A549 (cell line): ENCODE data around the gene FAM78A. TPM values are rescaled to one million over a fixed set of nuclear protein-coding genes. Genes with fewer than 3 reads are reported as not detected.
"Not testable (repeated sequence)": the region's sequence is repeated elsewhere in the genome, so short reads cannot be mapped to it uniquely, and the experiment has no call there.

Experiments
- ATAC-seq, 2 experiments: fragments of 200-7000 bp in 1 of 2; fragments of >200 bp in 1 of 2; cut with Nextera tagmentation in 1 of 2; cut with Tn5 transposase in 1 of 2; 3 replicates each; pipeline versions ENCODE4 v1.8.0 to v1.9.1; 2018 to 2020; ENCODE audit warnings: mild to moderate bottlenecking in 1 of 2, moderate library complexity in 1 of 2
- CTCF ChIA-PET: fragments of 300-600 bp; sonication (Branson Sonifier 250); formaldehyde crosslinking; extraction: SDS; loops from one replicate; lab custom pipeline; 2021; ENCODE audit warnings: antibody characterized with exemption, inconsistent platforms; lab: Yijun Ruan, JAX
- POLR2A ChIA-PET: fragments of 350-600 bp; formaldehyde crosslinking; extraction: SDS; loops from one replicate; lab custom pipeline; 2021; ENCODE audit warnings: antibody characterized with exemption, inconsistent platforms; lab: Yijun Ruan, JAX
- DNase-seq, 2 experiments: peaks; one replicate each; pipeline versions ENCODE4 v3.0.0 to v3.0.0-alpha.2; 2011 to 2016; ENCODE audit warnings: low read depth in 1 of 2, low spot score in 1 of 2
- FAIRE-seq: peaks from 2 replicates; lab custom pipeline; 2011; peaks lifted over from hg19 to GRCh38; lab: Jason Lieb, UNC
- H3K27ac ChIP-seq, 2 experiments: fragments of >200 bp; sonication (Bioruptor Twin); formaldehyde crosslinking; 3 replicates each; pipeline ENCODE4 v1.5.1; 2016 to 2017
- H3K4me1 ChIP-seq: fragments of >200 bp; sonication (Bioruptor Twin); formaldehyde crosslinking; 3 replicates; pipeline ENCODE4 v1.6.1; 2016
- H3K4me2 ChIP-seq: fragments of >200 bp; sonication (Bioruptor Twin); formaldehyde crosslinking; 3 replicates; pipeline ENCODE4 v1.6.1; 2016
- H3K4me3 ChIP-seq: fragments of >200 bp; sonication (Bioruptor Twin); formaldehyde crosslinking; 3 replicates; pipeline ENCODE4 v1.5.1; 2016
- H3K9me3 ChIP-seq: fragments of >200 bp; sonication (Bioruptor Twin); formaldehyde crosslinking; 3 replicates; pipeline ENCODE4 v1.6.1; 2016
- ATOH8 ChIP-seq: fragments of 250-450 bp; sonication (Bioruptor Pico); IDR thresholded peaks from 2 replicates; pipeline ENCODE4 v1.5.0; 2020; ENCODE audit warnings: low read depth, mild to moderate bottlenecking, moderate library complexity
- EHF ChIP-seq: fragments of 250-450 bp; sonication (Bioruptor Pico); IDR thresholded peaks from 2 replicates; pipeline ENCODE4 v1.5.0; 2020; ENCODE audit warnings: mild to moderate bottlenecking
- EP300 ChIP-seq, 2 experiments: fragments of >200 bp; sonication (Bioruptor Twin); formaldehyde crosslinking; IDR thresholded peaks; 2 replicates in 1 of 2; 3 replicates in 1 of 2; pipeline ENCODE4 v1.6.1; 2016 to 2017
- FOSL2 ChIP-seq, 2 experiments: fragments of 450-650 bp in 1 of 2; fragments of >200 bp in 1 of 2; sonication (Bioruptor Twin) in 1 of 2; formaldehyde crosslinking; IDR thresholded peaks; 2 replicates each; pipeline versions ENCODE4 v1.5.0 to v1.6.1; 2016 to 2020; ENCODE audit warnings: mild to moderate bottlenecking in 1 of 2, moderate library complexity in 1 of 2
- FOXS1 ChIP-seq: fragments of 250-450 bp; sonication (Bioruptor Pico); IDR thresholded peaks from 2 replicates; pipeline ENCODE4 v1.5.0; 2020; ENCODE audit warnings: mild to moderate bottlenecking, moderate library complexity
- HEYL ChIP-seq: fragments of 250-450 bp; sonication (Bioruptor Pico); IDR thresholded peaks from 2 replicates; pipeline ENCODE4 v1.8.0; 2021; ENCODE audit warnings: mild to moderate bottlenecking, moderate library complexity
- HOXB13 ChIP-seq: fragments of 250-450 bp; sonication (Bioruptor Pico); IDR thresholded peaks from 2 replicates; pipeline ENCODE4 v1.5.0; 2020; ENCODE audit warnings: low read depth, mild to moderate bottlenecking, moderate library complexity
- KDM1A ChIP-seq: fragments of 200-600 bp; sonication (generic); IDR thresholded peaks from 2 replicates; pipeline ENCODE4 v1.6.1; 2016; ENCODE audit warnings: low read depth, mild to moderate bottlenecking
- NPAS2 ChIP-seq: fragments of 250-450 bp; sonication (Bioruptor Pico); IDR thresholded peaks from 2 replicates; pipeline ENCODE4 v1.8.0; 2022; ENCODE audit warnings: mild to moderate bottlenecking, moderate library complexity, borderline replicate concordance
- RARB ChIP-seq: fragments of 250-450 bp; sonication (Bioruptor Pico); IDR thresholded peaks from 2 replicates; pipeline ENCODE4 v1.8.0; 2021; ENCODE audit warnings: mild to moderate bottlenecking, moderate library complexity
- RCOR1 ChIP-seq: fragments of 150-350 bp; IDR thresholded peaks from 2 replicates; pipeline ENCODE4 v1.6.1; 2014; ENCODE audit warnings: antibody characterized with exemption, low read length, low read depth
- RNF2 ChIP-seq: fragments of 200-600 bp; sonication (generic); IDR thresholded peaks from 2 replicates; pipeline ENCODE4 v1.6.1; 2016; ENCODE audit warnings: low read depth, mild to moderate bottlenecking, antibody characterized with exemption, moderate library complexity, borderline replicate concordance
- SMC3 ChIP-seq: fragments of >200 bp; sonication (Bioruptor Twin); formaldehyde crosslinking; IDR thresholded peaks from 3 replicates; pipeline ENCODE4 v1.6.1; 2018; ENCODE audit warnings: inconsistent platforms
- ZC3H11A ChIP-seq: fragments of 450-650 bp; IDR thresholded peaks from 2 replicates; pipeline ENCODE4 v1.6.1; 2014; ENCODE audit warnings: antibody characterized with exemption, mild to moderate bottlenecking
- ZSCAN20 ChIP-seq: fragments of 250-450 bp; sonication (Bioruptor Pico); IDR thresholded peaks from 2 replicates; pipeline ENCODE4 v1.8.0; 2022; ENCODE audit warnings: mild to moderate bottlenecking, moderate library complexity
- WGBS: methylation state at CpG from one replicate; pipeline ENCODE4 v1.1.6; 2017; ENCODE audit errors: missing lambda C conversion rate; 5-methylcytosine and 5-hydroxymethylcytosine counted together
- polyA plus RNA-seq, 4 experiments: library from polyadenylated mRNA; depleted of rRNA in 3 of 4; stranded (reverse); fragments of >200 nt; fragmentation: RNase III in 1 of 4; extraction: RNeasy Plus Mini Kit Qiagen cat#74134 plus additional on column Dnase treatment in 1 of 4; gene quantifications; 2 replicates in 3 of 4; 3 replicates in 1 of 4; pipeline ENCODE4 v1.2.3, GENCODE V29; 2011 to 2017
- TF ChIP-seq, protein P1 (sequence below): fragments of >200 bp; sonication (Bioruptor Twin); formaldehyde crosslinking; IDR thresholded peaks from 3 replicates; pipeline ENCODE4 v1.6.1; 2016
- TF ChIP-seq, protein P2 (sequence below): fragments of 150-350 bp; IDR thresholded peaks from 2 replicates; pipeline ENCODE4 v1.6.1; 2014; ENCODE audit warnings: low read depth, mild to moderate bottlenecking, low read length

The FAM78A gene
- polyA plus RNA-seq, 2 of the 4 experiments (the other 2 are of a cell fraction) = 0.44 to 0.50 TPM

- CTCF ChIA-PET = interaction anchor here (1.9 kb wide), 1 partner anchor 73 kb away, joined by 6 read pairs; no protein-coding TSS in a partner anchor
- ATAC-seq = no peak
- 79% methylated on average over 4 of the region's 6 CpGs for WGBS
- no peak overlapping the region for H3K4me2 ChIP-seq
- DNase-seq = no peak
- H3K9me3 ChIP-seq = no peaks in the 10 kb centered on the region
- H3K4me1 ChIP-seq = no peaks in the 10 kb centered on the region
- POLR2A ChIA-PET = no interaction called here
- TF ChIP-seq FOSL2 (IDR thresholded peaks at IDR 0.05) (no peak), FOSL2 (CRISPR knock-in tag; IDR thresholded peaks at IDR 0.05) (no peak), ATOH8 (CRISPR knock-in tag) (no peak), HOXB13 (no peak), RNF2 (no peak), HEYL (no peak), EP300 (IDR thresholded peaks at IDR 0.05) (no peak), RARB (CRISPR knock-in tag) (no peak), FOXS1 (CRISPR knock-in tag) (no peak), ZC3H11A (no peak), SMC3 (no peak), KDM1A (no peak)
- TF ChIP-seq, protein P1, sequence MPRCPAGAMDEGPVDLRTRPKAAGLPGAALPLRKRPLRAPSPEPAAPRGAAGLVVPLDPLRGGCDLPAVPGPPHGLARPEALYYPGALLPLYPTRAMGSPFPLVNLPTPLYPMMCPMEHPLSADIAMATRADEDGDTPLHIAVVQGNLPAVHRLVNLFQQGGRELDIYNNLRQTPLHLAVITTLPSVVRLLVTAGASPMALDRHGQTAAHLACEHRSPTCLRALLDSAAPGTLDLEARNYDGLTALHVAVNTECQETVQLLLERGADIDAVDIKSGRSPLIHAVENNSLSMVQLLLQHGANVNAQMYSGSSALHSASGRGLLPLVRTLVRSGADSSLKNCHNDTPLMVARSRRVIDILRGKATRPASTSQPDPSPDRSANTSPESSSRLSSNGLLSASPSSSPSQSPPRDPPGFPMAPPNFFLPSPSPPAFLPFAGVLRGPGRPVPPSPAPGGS = no peak
- TF ChIP-seq, protein P2, sequence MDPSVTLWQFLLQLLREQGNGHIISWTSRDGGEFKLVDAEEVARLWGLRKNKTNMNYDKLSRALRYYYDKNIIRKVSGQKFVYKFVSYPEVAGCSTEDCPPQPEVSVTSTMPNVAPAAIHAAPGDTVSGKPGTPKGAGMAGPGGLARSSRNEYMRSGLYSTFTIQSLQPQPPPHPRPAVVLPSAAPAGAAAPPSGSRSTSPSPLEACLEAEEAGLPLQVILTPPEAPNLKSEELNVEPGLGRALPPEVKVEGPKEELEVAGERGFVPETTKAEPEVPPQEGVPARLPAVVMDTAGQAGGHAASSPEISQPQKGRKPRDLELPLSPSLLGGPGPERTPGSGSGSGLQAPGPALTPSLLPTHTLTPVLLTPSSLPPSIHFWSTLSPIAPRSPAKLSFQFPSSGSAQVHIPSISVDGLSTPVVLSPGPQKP = no peak
- no peak for FAIRE-seq
- no peak overlapping the region for H3K4me3 ChIP-seq
- no peak overlapping the region for H3K27ac ChIP-seq
These were observed 12.6 kb downstream of the FAM78A start for GRCh38 chr9:131263701-131264100.

DNA sequence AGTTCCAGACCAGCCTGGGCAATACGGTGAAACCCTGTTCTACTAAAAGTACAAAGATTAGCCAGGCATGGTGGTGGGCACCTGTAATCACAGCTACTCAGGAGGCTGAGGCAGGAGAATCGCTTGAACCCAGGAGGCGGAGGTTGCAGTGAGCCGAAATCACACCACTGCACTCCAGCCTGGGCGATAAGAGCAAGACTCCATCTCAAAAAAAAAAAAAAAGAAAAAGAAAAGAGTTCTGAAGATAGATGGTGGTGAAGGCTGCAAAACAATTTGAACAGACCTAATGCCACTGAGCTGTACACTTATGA, 13.3 kb downstream of the FAM78A start:
- ATAC-seq, H3K9me3 ChIP-seq, FAIRE-seq, H3K4me1 ChIP-seq, H3K4me2 ChIP-seq, POLR2A ChIA-PET, H3K4me3 ChIP-seq, DNase-seq, H3K27ac ChIP-seq: not testable (repeated sequence)
- 89% methylated on average over 5 of the region's 5 CpGs for WGBS
- CTCF ChIA-PET = interaction anchor here (0.7 kb wide), 1 partner anchor 10 kb away, joined by 3 read pairs; no protein-coding TSS in a partner anchor

DNA sequence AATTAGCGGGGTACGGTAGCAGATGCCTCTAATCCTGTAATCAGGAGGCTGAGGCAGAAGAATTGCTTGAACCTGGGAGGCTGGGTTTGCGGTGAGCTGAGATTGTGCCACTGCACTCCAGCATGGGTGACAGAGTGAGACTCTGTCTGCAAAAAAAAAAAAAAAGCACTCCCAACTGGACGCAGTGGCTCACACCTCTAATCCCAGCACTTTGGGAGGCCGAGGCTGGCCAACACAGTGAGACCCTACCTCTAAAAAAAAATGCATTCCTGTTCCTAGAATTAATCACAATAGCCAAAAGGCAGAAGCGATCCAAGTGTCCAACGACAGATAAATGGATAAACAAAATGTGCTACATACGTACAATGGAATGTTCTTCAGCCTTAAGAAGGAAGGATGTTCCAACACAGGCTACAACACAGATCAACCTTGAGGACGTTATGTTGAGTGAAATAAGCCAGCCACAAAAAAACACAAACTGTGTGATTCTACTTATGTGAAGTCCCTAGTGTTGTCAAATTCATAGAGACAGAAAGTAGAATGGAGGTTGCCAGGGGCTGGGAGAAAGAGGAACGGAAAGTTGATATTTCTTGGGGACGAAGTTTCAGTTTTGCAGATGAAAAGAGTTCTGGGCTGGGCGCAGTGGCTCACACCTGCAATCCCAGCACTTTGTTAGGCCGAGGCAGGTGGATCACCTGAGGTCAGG, 13.8 kb downstream of the FAM78A start:
- 79% methylated on average over 13 of the region's 13 CpGs for WGBS
- CTCF ChIA-PET = interaction anchor here (0.7 to 1.4 kb wide), 3 partner anchors 10 to 74 kb away, joined by 3 to 4 read pairs (median 3); no protein-coding TSS in a partner anchor
- POLR2A ChIA-PET = no interaction called here
- DNase-seq (no peak), FAIRE-seq (no peak), ATAC-seq (no peak)
- Histone ChIP-seq H3K4me2 (no peak overlapping the region), H3K4me1 (no peaks in the 10 kb centered on the region), H3K27ac (no peak overlapping the region), H3K9me3 (no peaks in the 10 kb centered on the region), H3K4me3 (no peak overlapping the region)
- no peak for TF ChIP-seq ATOH8 (CRISPR knock-in tag)
- no peak for TF ChIP-seq NPAS2 (CRISPR knock-in tag)
- no peak for TF ChIP-seq RARB (CRISPR knock-in tag)
- no peak for TF ChIP-seq EHF (CRISPR knock-in tag)
- TF ChIP-seq ZSCAN20 (CRISPR knock-in tag) = no peak
- TF ChIP-seq RCOR1 = no peak
